H1 (cell line): ENCODE results near the gene PRR16. TPM values are rescaled to one million over a fixed set of nuclear protein-coding genes. Genes with fewer than 3 reads are reported as not detected.

Source experiments
- CTCF ChIA-PET: fragments of 300-600 bp; sonication (Branson Sonifier 250); formaldehyde crosslinking; loops from one replicate; lab custom pipeline; 2021; ENCODE audit not compliant: partially characterized antibody; lab: Charles Lee
- POLR2A ChIA-PET: fragments of 300-600 bp; sonication (Branson Sonifier 250); formaldehyde crosslinking; loops from one replicate; lab custom pipeline; 2021; ENCODE audit warnings: inconsistent platforms; ENCODE audit not compliant: partially characterized antibody; lab: Charles Lee
- DNase-seq, 2 experiments: peaks; one replicate each; pipeline versions ENCODE4 v3.0.0 to v3.0.0-alpha.2; 2010 to 2022; ENCODE audit warnings: low spot score in 2 of 2, low read depth in 1 of 2, mixed read lengths in 1 of 2
- FAIRE-seq: peaks from 2 replicates; lab custom pipeline; 2011; peaks lifted over from hg19 to GRCh38; lab: Jason Lieb, UNC
- H2AFZ ChIP-seq: 2 replicates; pipeline ENCODE4 v1.8.1; 2012; ENCODE audit warnings: low read length, inconsistent platforms
- H2AK5ac ChIP-seq: 2 replicates; pipeline ENCODE4 v1.6.1; 2013; ENCODE audit warnings: low read depth, low read length
- H2BK120ac ChIP-seq: replicated peaks from 2 replicates; pipeline ENCODE3; 2013; ENCODE audit warnings: low read depth, low read length, inconsistent platforms
- H2BK12ac ChIP-seq: 2 replicates; pipeline ENCODE4 v1.6.1; 2013; ENCODE audit warnings: low read depth, low read length
- H2BK15ac ChIP-seq: 2 replicates; pipeline ENCODE4 v1.6.1; 2013; ENCODE audit warnings: low read length
- H2BK20ac ChIP-seq: 2 replicates; pipeline ENCODE4 v1.6.1; 2013; ENCODE audit warnings: low read length
- H2BK5ac ChIP-seq: 2 replicates; pipeline ENCODE4 v1.6.1; 2013; ENCODE audit warnings: low read depth, low read length
- H3K14ac ChIP-seq: 2 replicates; pipeline ENCODE4 v1.6.1; 2013; ENCODE audit warnings: inconsistent platforms; ENCODE audit not compliant: insufficient read length
- H3K18ac ChIP-seq: 2 replicates; pipeline ENCODE4 v1.6.1; 2013; ENCODE audit warnings: low read length; ENCODE audit errors: extremely low read depth
- H3K23ac ChIP-seq: 2 replicates; pipeline ENCODE4 v1.6.1; 2013; ENCODE audit warnings: inconsistent platforms; ENCODE audit not compliant: insufficient read length
- H3K23me2 ChIP-seq: 2 replicates; pipeline ENCODE4 v1.6.1; 2013; ENCODE audit warnings: low read depth, low read length
- H3K27ac ChIP-seq: 2 replicates; pipeline ENCODE4 v1.6.1; 2011; ENCODE audit warnings: low read depth, low read length, inconsistent platforms
- H3K27me3 ChIP-seq, 4 experiments: replicated peaks in 1 of 4; 1 replicate in 1 of 4; 2 replicates in 3 of 4; pipeline versions ENCODE4 v1.6.1 to v1.8.1; 2011 to 2013; ENCODE audit warnings: low read length in 3 of 4, mild to moderate bottlenecking in 3 of 4, inconsistent platforms in 2 of 4, mixed read lengths in 2 of 4, moderate library complexity in 1 of 4; ENCODE audit not compliant: control insufficient read depth in 3 of 4, insufficient read depth in 3 of 4; ENCODE audit errors: extremely low read depth in 1 of 4
- H3K36me3 ChIP-seq, 4 experiments: 2 replicates each; pipeline versions ENCODE4 v1.6.1 to v1.8.1; 2011 to 2013; ENCODE audit warnings: mild to moderate bottlenecking in 4 of 4, low read length in 3 of 4, moderate library complexity in 2 of 4, control low read depth in 1 of 4, inconsistent platforms in 1 of 4; ENCODE audit not compliant: insufficient read depth in 4 of 4, control insufficient read depth in 2 of 4
- H3K4ac ChIP-seq: replicated peaks from 2 replicates; pipeline ENCODE3; 2013; ENCODE audit warnings: low read length, low read depth, mixed read lengths, inconsistent platforms; ENCODE audit not compliant: insufficient read length
- H3K4me1 ChIP-seq, 4 experiments: replicated peaks in 1 of 4; 1 replicate in 1 of 4; 2 replicates in 3 of 4; pipeline versions ENCODE4 v1.6.1 to v1.8.1; 2011 to 2013; ENCODE audit warnings: low read length in 3 of 4, inconsistent platforms in 2 of 4, mixed read lengths in 1 of 4; ENCODE audit not compliant: insufficient read depth in 4 of 4, control insufficient read depth in 3 of 4
- H3K4me2 ChIP-seq, 2 experiments: 2 replicates each; pipeline versions ENCODE4 v1.6.1 to v1.8.1; 2011 to 2013; ENCODE audit warnings: low read depth in 2 of 2, low read length in 2 of 2, control low read depth in 1 of 2, inconsistent platforms in 1 of 2, mild to moderate bottlenecking in 1 of 2; ENCODE audit not compliant: insufficient read depth in 1 of 2
- H3K4me3 ChIP-seq, 4 experiments: fragments of 200-600, 300-600 bp in 1 of 4; sonication (generic), shearing (Covaris generic), sonication (Bioruptor Twin) in 1 of 4; 2 replicates each; pipeline versions ENCODE4 v1.5.1 to v1.8.1; 2011 to 2016; ENCODE audit warnings: low read length in 4 of 4, low read depth in 3 of 4, control low read depth in 2 of 4, inconsistent platforms in 2 of 4, mild to moderate bottlenecking in 2 of 4, mixed read lengths in 1 of 4, moderate library complexity in 1 of 4; ENCODE audit not compliant: insufficient read depth in 2 of 4; ENCODE audit errors: extremely low read depth in 1 of 4
- H3K56ac ChIP-seq: replicated peaks from 2 replicates; pipeline ENCODE3; 2013; ENCODE audit warnings: low read depth, mild to moderate bottlenecking, mixed read lengths, low read length, inconsistent platforms; ENCODE audit not compliant: insufficient read length
- H3K79me1 ChIP-seq: 2 replicates; pipeline ENCODE4 v1.6.1; 2013; ENCODE audit warnings: low read depth, low read length, control low read depth
- H3K79me2 ChIP-seq, 2 experiments: 2 replicates each; pipeline versions ENCODE4 v1.6.1 to v1.8.1; 2012 to 2013; ENCODE audit warnings: low read length in 2 of 2, mild to moderate bottlenecking in 2 of 2, inconsistent platforms in 1 of 2; ENCODE audit not compliant: insufficient read depth in 2 of 2, control insufficient read depth in 1 of 2
- H3K9ac ChIP-seq, 4 experiments: replicated peaks in 1 of 4; 1 replicate in 1 of 4; 2 replicates in 3 of 4; pipeline versions ENCODE4 v1.6.1 to v1.8.1; 2011 to 2013; ENCODE audit warnings: low read depth in 3 of 4, low read length in 3 of 4, control low read depth in 2 of 4, mild to moderate bottlenecking in 2 of 4, moderate library complexity in 2 of 4, inconsistent platforms in 1 of 4; ENCODE audit errors: extremely low read depth in 1 of 4
- H3K9me3 ChIP-seq, 2 experiments: 2 replicates each; pipeline versions ENCODE4 v1.6.1 to v1.8.1; 2012 to 2013; ENCODE audit warnings: mild to moderate bottlenecking in 2 of 2, moderate library complexity in 2 of 2, control low read depth in 1 of 2, inconsistent platforms in 1 of 2, low read depth in 1 of 2, low read length in 1 of 2, mixed read lengths in 1 of 2; ENCODE audit not compliant: insufficient read depth in 2 of 2
- H4K20me1 ChIP-seq, 2 experiments: replicated peaks in 1 of 2; 2 replicates each; pipeline versions ENCODE3 to v1.8.1; 2011 to 2013; ENCODE audit warnings: inconsistent platforms in 2 of 2, low read length in 2 of 2, mild to moderate bottlenecking in 1 of 2; ENCODE audit not compliant: insufficient read depth in 2 of 2, control insufficient read depth in 1 of 2
- H4K5ac ChIP-seq: 2 replicates; pipeline ENCODE4 v1.6.1; 2013; ENCODE audit warnings: low read length, low read depth, mixed read lengths, inconsistent platforms; ENCODE audit not compliant: insufficient read length
- H4K8ac ChIP-seq: 2 replicates; pipeline ENCODE4 v1.8.0; 2013; ENCODE audit warnings: mild to moderate bottlenecking, moderate library complexity, low read length, inconsistent platforms; ENCODE audit not compliant: insufficient read depth; ENCODE audit errors: extremely low read depth
- H4K91ac ChIP-seq: replicated peaks from 2 replicates; pipeline ENCODE3; 2013; ENCODE audit warnings: low read length, mixed read lengths, inconsistent platforms; ENCODE audit not compliant: insufficient read length
- ATF3 ChIP-seq: IDR thresholded peaks from 2 replicates; pipeline ENCODE4 v1.6.1; 2011; ENCODE audit warnings: low read depth, mild to moderate bottlenecking, low read length; ENCODE audit not compliant: insufficient read depth
- BRCA1 ChIP-seq: IDR thresholded peaks from 2 replicates; pipeline ENCODE4 v1.6.1; 2012; ENCODE audit warnings: low read depth, low read length, improper control_type of control experiment
- CBX5 ChIP-seq: fragments of 300-800, 300-1000 bp; sonication (generic); IDR thresholded peaks from 2 replicates; pipeline ENCODE4 v1.7.1; 2016; ENCODE audit warnings: antibody characterized with exemption, low read length, low read depth
- CBX8 ChIP-seq: fragments of 300-800, 300-1000 bp; sonication (generic); IDR thresholded peaks from 2 replicates; pipeline ENCODE4 v1.7.1; 2016; ENCODE audit warnings: low read depth, low read length, borderline replicate concordance
- CHD1 ChIP-seq: IDR thresholded peaks from 2 replicates; pipeline ENCODE4 v1.6.1; 2012; ENCODE audit warnings: low read depth, low read length, improper control_type of control experiment
- RFX5 ChIP-seq: IDR thresholded peaks from 2 replicates; pipeline ENCODE4 v1.6.1; 2011; ENCODE audit warnings: low read depth, low read length, improper control_type of control experiment, borderline replicate concordance
- RNF2 ChIP-seq: fragments of 200-900, 300-1000 bp; sonication (generic); IDR thresholded peaks from 2 replicates; pipeline ENCODE4 v1.7.1; 2016; ENCODE audit warnings: borderline replicate concordance, low read depth, mild to moderate bottlenecking, antibody characterized with exemption, low read length; ENCODE audit not compliant: poor library complexity, severe bottlenecking; ENCODE audit errors: missing control alignments
- SIN3A ChIP-seq, 2 experiments: IDR thresholded peaks in 1 of 2; conservative IDR thresholded peaks in 1 of 2; 2 replicates each; pipeline ENCODE4 v1.6.1; 2011 to 2012; ENCODE audit warnings: low read length in 2 of 2, improper control_type of control experiment in 1 of 2, low read depth in 1 of 2, mild to moderate bottlenecking in 1 of 2
- SIX5 ChIP-seq: IDR thresholded peaks from 2 replicates; pipeline ENCODE4 v1.6.1; 2011; ENCODE audit warnings: mild to moderate bottlenecking, low read depth, low read length
- SP2 ChIP-seq: IDR thresholded peaks from 2 replicates; pipeline ENCODE4 v1.6.1; 2012; ENCODE audit warnings: mild to moderate bottlenecking, low read length, inconsistent platforms
- SUZ12 ChIP-seq: fragments of 200-600 bp; sonication (generic); IDR thresholded peaks from 2 replicates; pipeline ENCODE4 v1.6.1; 2012; ENCODE audit warnings: mild to moderate bottlenecking, inconsistent platforms, low read length, moderate library complexity, mixed read lengths
- TEAD4 ChIP-seq: IDR thresholded peaks from 2 replicates; pipeline ENCODE4 v1.6.1; 2012; ENCODE audit warnings: low read depth, low read length, inconsistent platforms, mixed read lengths
- WGBS, 2 experiments: shearing (Covaris generic) in 1 of 2; methylation state at CpG; one replicate each; pipeline versions ENCODE4 v1.1.6 to v1.1.7; 2013 to 2015; ENCODE audit warnings: low lambda C conversion rate in 2 of 2, mixed read lengths in 2 of 2, inconsistent platforms in 1 of 2, low coverage in 1 of 2, missing lambda C conversion rate in 1 of 2; ENCODE audit not compliant: insufficient replicate concordance in 2 of 2, insufficient coverage in 1 of 2, insufficient read length in 1 of 2; ENCODE audit errors: extremely low coverage in 1 of 2, missing lambda C conversion rate in 1 of 2; 5-methylcytosine and 5-hydroxymethylcytosine counted together
- polyA plus RNA-seq, 7 experiments: library from polyadenylated mRNA; depleted of rRNA in 3 of 7; stranded (reverse) in 5 of 7; unstranded in 2 of 7; fragments of >200 nt in 5 of 7; fragments of 200-250 nt in 2 of 7; gene quantifications; 1 replicate in 5 of 7; 2 replicates in 1 of 7; 4 replicates in 1 of 7; pipeline versions ENCODE4 v1.2.1 to v1.2.3, GENCODE V29; 2011 to 2013; ENCODE audit warnings: missing spikeins in 2 of 7, mixed read lengths in 2 of 7
- total RNA-seq: library from RNA; stranded (reverse); fragmentation: NEBNext Ultra II Directional; extraction: Animal tissue kit (Norgen Biotek cat#: 25700); gene quantifications from 2 replicates; pipeline ENCODE4 v1.2.1, GENCODE V29; 2021
- TF ChIP-seq, protein P1 (sequence below): IDR thresholded peaks from 2 replicates; pipeline ENCODE4 v1.6.1; 2011; ENCODE audit warnings: low read length, improper control_type of control experiment

The PRR16 gene
- total and polyA plus RNA-seq, 2 of the 8 experiments (the other 6 are each of a cell fraction or from before 2014, with no cell fraction given) = 0.73 to 1.6 TPM

DNA sequence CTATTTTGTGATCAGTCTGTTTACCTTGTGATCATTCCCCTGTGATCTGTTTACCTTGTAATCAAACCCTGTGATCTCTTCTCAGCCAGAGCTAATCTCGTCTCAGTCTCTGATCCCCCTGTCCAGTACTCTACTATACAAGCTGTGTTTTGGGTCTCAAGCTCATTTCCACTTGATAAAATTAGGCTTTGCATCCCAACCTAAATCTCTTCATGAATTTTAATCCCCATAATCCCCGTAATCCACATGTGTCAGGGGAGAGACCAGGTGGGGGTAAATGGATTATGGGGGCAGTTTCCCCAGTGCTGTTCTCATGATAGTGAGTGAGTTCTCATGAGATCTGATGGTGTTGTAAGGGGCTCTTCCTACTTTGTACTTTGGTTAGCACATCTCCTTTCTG is 157.2 kb downstream of the PRR16 start:
- Histone ChIP-seq H3K4me2 (no peak overlapping the region), H3K9me3 (no peaks in the 10 kb centered on the region), H3K79me1 (no peaks in the 10 kb centered on the region), H3K79me2 (no peaks in the 10 kb centered on the region), H2AK5ac (no peak overlapping the region), H2BK15ac (no peak overlapping the region), H3K36me3 (no peaks in the 10 kb centered on the region), H3K23me2 (no peaks in the 10 kb centered on the region), H4K20me1 (no peaks in the 10 kb centered on the region), H2BK5ac (no peak overlapping the region), H3K18ac (no peak overlapping the region), H3K4me1 (peaks cover 0 to under 1% (median 0%) of the 10 kb centered on the region in 4 experiments; a peak in 1 of 7 replicates), H3K27me3 (no peaks in the 10 kb centered on the region; a peak in 1 of 7 replicates), H4K91ac (no peak overlapping the region), H3K23ac (no peak overlapping the region), H2BK120ac (no peak overlapping the region), H4K8ac (no peak overlapping the region), H2BK12ac (no peak overlapping the region), H4K5ac (no peak overlapping the region), H3K56ac (no peak overlapping the region), H3K4me3 (no peak overlapping the region), H3K27ac (no peak overlapping the region), H2BK20ac (no peak overlapping the region), H2AFZ (no peak overlapping the region), H3K9ac (no peak overlapping the region), H3K14ac (no peak overlapping the region), H3K4ac (no peak overlapping the region)
- FAIRE-seq = no peak
- WGBS, 2 experiments = 88% methylated on average over 2 of the region's 2 CpGs; no CpG with 5 or more reads in 1 of the 2 experiments
- DNase-seq = no peak
- CTCF ChIA-PET = no interaction called here
- TF ChIP-seq SIX5 (no peak), ATF3 (no peak), SP2 (no peak), RFX5 (no peak), SUZ12 (no peak), TEAD4 (no peak), CBX8 (no peak), CHD1 (no peak), RNF2 (no peak), CBX5 (no peak), BRCA1 (no peak), SIN3A (conservative IDR thresholded peaks at IDR 0.05 in 1 of 2, IDR thresholded peaks at IDR 0.05 in 1 of 2; ENCODE audit: low read depth in 1 of 2, low read length in 2 of 2) (no peak)
- TF ChIP-seq, protein P1, sequence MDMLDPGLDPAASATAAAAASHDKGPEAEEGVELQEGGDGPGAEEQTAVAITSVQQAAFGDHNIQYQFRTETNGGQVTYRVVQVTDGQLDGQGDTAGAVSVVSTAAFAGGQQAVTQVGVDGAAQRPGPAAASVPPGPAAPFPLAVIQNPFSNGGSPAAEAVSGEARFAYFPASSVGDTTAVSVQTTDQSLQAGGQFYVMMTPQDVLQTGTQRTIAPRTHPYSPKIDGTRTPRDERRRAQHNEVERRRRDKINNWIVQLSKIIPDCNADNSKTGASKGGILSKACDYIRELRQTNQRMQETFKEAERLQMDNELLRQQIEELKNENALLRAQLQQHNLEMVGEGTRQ = no peak
- POLR2A ChIA-PET = no interaction called here
